Hepatocyte (in vitro differentiated cells): ENCODE results near the gene PHLDB2.

ENCODE experiments used
- CTCF ChIP-seq: fragments of 200-600 bp; sonication (generic); IDR thresholded peaks from 2 replicates; pipeline ENCODE4 v1.5.1; 2016; ENCODE audit warnings: antibody characterized with exemption, mild to moderate bottlenecking; ENCODE audit not compliant: poor library complexity
- EZH2 ChIP-seq: fragments of 200-600 bp; sonication (generic); IDR thresholded peaks from 2 replicates; pipeline ENCODE4 v1.6.1; 2016; ENCODE audit warnings: antibody characterized with exemption, mild to moderate bottlenecking, borderline replicate concordance
- EZH2phosphoT487 ChIP-seq: fragments of 200-600 bp; sonication (generic); IDR thresholded peaks from one replicate; pipeline ENCODE4 v1.6.1; 2018; ENCODE audit warnings: antibody characterized with exemption, mild to moderate bottlenecking, low read depth, moderate library complexity; ENCODE audit not compliant: unreplicated experiment, severe bottlenecking

GRCh38 chr3:111923095-111923771 is 64.2 kb downstream of the PHLDB2 start:
- no peak for TF ChIP-seq CTCF
- TF ChIP-seq EZH2phosphoT487 = no peak
- TF ChIP-seq EZH2 = no peak
